ENCODE data around the gene ZNF213. TPM values are rescaled to one million over a fixed set of nuclear protein-coding genes. Genes with fewer than 3 reads are reported as not detected.
A peak's percentile ranks its signal among the peaks of the same experiment; 100 is the strongest.
"Not testable (repeated sequence)": the region's sequence is repeated elsewhere in the genome, so short reads cannot be mapped to it uniquely, and the experiment has no call there.

ZNF213 gene
- total RNA-seq, 2 experiments from 2014 or later, result 9.9 to 11.1 TPM

GRCh38 chr16:3171855-3172593, 37.2 kb downstream of the ZNF213 start:
- Mint-ChIP-seq H3K4me1 (peaks cover 29% of the 10 kb centered on the region), H3K9me3 (no peaks in the 10 kb centered on the region), H3K27ac (no peak overlapping the region), H3K4me3 (peak overlapping the region; percentile 55), H3K36me3 (ENCODE audit: low read depth) (peaks cover 4% of the 10 kb centered on the region), H3K27me3 (peaks cover 78% of the 10 kb centered on the region)
- ChIA-PET CTCF (interaction anchor here (0.7 to 2.7 kb wide), 13 partner anchors 12 to 144 kb away, joined by 3 to 9 read pairs (median 3); partner anchors contain the start of genes OR1F1 and ZNF200), POLR2A (no interaction called here)
- no peak for DNase-seq

DNA sequence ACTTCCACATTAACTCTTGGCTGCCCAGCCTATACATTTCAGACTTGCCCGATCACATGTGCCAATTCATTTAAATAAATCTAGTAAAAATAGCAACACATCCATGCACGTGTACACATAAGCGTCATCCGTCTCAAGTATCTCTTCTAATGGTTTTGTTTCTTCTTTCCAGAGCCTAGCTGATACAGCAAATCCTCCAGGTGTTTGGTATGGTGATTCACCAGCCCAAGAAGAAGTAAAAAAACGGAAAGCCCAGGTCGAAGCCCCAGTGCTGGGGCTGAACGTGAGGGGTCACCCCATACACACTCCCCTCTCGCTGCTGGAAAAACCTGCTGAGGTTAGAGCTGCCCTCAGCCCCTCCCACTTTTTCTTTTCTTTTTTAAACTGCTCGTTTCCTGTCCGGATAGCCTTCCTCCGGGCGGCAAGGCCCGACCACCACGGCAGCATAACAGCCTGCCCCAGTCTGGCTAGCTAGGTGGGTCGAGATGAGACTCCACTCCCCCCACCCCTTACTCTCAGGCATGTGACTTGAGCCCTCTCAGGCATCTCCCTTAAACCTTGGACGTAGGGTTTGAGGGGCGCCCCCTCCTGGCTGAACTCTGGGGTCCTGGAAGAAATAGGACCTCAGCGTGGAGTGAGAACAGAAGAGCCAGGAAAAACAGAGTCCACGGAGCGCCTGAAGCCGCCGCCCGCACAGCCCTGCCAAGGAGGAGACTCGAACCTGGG, 39.2 kb downstream of the ZNF213 start:
- DNase-seq, result no peak
- H3K27me3 Mint-ChIP-seq, result peaks cover 81% of the 10 kb centered on the region
- peaks cover 4% of the 10 kb centered on the region for H3K36me3 Mint-ChIP-seq (ENCODE audit: low read depth)
- H3K9me3 Mint-ChIP-seq, result no peaks in the 10 kb centered on the region
- ChIA-PET POLR2A (no interaction called here), CTCF (interaction anchor here (0.7 to 2.7 kb wide), 7 partner anchors 9 to 291 kb away, joined by 3 to 9 read pairs (median 3); partner anchors contain the start of genes TNFRSF12A and ZNF200)
- peak overlapping the region; percentile 26 for H3K4me3 Mint-ChIP-seq
- H3K4me1 Mint-ChIP-seq, result peaks cover 29% of the 10 kb centered on the region
- no peak overlapping the region for H3K27ac Mint-ChIP-seq

GRCh38 chr16:3174618-3175148, 39.9 kb downstream of the ZNF213 start:
- Mint-ChIP-seq H3K27me3 (peaks cover 81% of the 10 kb centered on the region), H3K4me1 (peaks cover 29% of the 10 kb centered on the region), H3K9me3 (no peaks in the 10 kb centered on the region), H3K27ac (no peak overlapping the region), H3K36me3 (ENCODE audit: low read depth) (peaks cover 4% of the 10 kb centered on the region), H3K4me3 (no peak overlapping the region)
- DNase-seq, result no peak
- POLR2A ChIA-PET, result no interaction called here
- CTCF ChIA-PET, result interaction anchor here (0.7 to 2.7 kb wide), 4 partner anchors 43 to 290 kb away, joined by 3 to 9 read pairs (median 5); partner anchors contain the start of gene ZNF200

DNA sequence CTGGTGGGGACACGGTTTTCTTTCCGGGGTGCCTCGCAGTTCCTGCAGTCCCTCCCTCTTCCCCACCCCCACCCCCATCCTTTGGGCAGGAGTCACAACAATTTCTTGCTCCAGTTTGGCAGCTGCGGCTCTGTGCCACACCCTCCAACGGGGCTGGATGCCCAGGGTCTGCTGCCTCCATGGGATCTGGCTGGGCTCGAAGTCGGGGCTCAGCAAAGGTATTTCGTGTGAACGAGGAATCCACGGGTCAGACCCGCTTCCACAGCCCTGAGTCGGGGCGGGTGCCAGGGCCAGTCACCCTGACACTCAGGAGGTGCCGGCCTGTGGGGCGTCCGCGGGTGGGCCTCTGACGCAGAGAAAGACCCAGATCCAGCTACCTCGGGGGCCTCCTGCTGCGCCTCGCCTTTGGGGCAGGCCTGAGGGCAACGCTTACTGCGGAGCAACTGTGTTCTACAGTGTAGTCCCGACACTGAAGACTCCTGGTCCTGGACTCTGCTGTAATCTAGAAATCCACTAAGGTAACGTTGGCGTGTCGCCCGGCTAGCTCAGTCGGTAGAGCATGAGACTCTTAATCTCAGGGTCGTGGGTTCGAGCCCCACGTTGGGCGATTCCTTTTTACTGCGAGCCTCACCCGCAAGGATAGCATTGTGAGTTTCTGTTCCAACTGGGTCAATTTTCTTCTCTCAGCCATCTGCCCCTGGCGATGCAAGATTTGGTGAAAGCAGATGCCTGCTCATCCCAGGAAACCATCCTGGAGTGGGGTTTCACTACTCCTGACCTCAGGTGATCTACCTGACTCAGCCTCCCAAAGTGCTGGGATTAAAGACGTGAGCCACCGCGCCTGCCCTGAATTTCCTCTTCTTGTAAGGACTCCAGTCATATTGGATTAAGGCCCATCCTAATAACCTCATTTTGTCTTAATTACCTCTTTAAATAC, 40.6 kb downstream of the ZNF213 start:
- Mint-ChIP-seq H3K36me3 (ENCODE audit: low read depth) (peaks cover 4% of the 10 kb centered on the region), H3K4me3 (no peak overlapping the region), H3K27ac (no peak overlapping the region), H3K9me3 (no peaks in the 10 kb centered on the region), H3K4me1 (peaks cover 29% of the 10 kb centered on the region), H3K27me3 (peaks cover 82% of the 10 kb centered on the region)
- DNase-seq, result no peak
- POLR2A ChIA-PET, result no interaction called here
- CTCF ChIA-PET, result interaction anchor here (1.0 kb wide), 1 partner anchor 122 kb away, joined by 3 read pairs; no protein-coding TSS in a partner anchor

DNA sequence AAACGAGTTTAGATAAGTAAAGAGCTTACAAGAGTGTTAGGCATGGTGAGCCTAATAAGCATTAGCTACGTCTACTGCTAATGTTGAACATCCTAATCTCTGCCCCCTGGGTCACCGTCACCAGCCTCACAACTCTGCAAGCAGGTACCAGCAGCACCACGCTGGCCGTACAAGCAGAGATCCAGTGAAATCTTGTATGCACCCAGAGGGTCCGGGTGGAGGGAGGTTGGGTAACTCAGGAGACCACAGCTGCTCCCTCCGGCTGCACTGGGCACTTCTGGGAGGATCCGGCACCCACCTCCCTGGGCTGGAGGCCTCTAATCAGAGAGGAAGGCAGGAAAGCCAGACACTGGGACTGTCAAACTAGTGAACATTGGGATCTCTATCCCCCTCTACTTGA, 44.8 kb downstream of the ZNF213 start:
- DNase-seq, result no peak
- peaks cover 89% of the 10 kb centered on the region for H3K27me3 Mint-ChIP-seq
- CTCF ChIA-PET, result interaction anchor here (0.6 kb wide), 1 partner anchor 362 kb away, joined by 3 read pairs; no protein-coding TSS in a partner anchor
- H3K4me3 Mint-ChIP-seq, result no peak overlapping the region
- no peak overlapping the region for H3K27ac Mint-ChIP-seq
- H3K9me3 Mint-ChIP-seq, result peaks cover 8% of the 10 kb centered on the region
- H3K4me1 Mint-ChIP-seq, result peaks cover 17% of the 10 kb centered on the region
- POLR2A ChIA-PET, result no interaction called here
- peaks cover 10% of the 10 kb centered on the region for H3K36me3 Mint-ChIP-seq (ENCODE audit: low read depth)

DNA sequence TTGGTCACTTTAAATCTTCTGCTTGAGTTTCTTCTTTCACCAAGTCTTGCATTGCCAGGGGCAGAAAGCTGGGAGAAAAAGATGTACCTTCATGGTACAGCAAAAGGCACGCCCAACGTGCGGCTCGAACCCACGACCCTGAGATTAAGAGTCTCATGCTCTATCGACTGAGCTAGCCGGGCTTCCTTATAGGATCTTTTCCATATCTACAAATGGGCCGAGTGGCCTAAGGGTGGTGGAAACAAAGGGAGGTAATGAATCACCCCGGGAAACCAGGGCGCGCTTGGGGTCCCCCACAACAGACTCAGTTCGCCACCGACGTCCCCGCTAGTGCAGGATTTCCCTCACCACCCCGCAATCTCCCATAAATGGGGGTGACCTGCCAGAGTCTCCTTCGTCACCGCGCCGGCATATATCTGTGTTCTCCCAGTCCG, 45.6 kb downstream of the ZNF213 start:
- POLR2A ChIA-PET, result no interaction called here

DNA sequence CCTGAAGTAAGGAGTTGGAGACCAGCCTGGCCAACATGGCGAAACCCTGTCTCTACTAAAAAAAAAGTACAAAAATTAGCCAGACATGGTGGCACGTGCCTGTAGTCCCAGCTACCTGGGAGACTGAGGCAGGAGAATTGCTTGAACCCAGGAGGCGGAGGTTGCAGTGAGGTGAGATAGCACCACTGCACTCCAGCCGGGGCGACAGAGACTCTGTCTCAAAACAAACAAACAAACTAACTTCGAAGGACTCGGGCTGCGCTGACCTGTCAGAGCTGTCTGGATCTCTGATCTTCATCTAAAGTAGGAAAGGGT, 47.4 kb downstream of the ZNF213 start:
- DNase-seq; POLR2A ChIA-PET; H3K36me3 Mint-ChIP-seq (ENCODE audit: low read depth): not testable (repeated sequence)
- H3K9me3 Mint-ChIP-seq, result peaks cover 15% of the 10 kb centered on the region
- peak overlapping the region; percentile 71 for H3K27ac Mint-ChIP-seq
- H3K4me3 Mint-ChIP-seq, result peak overlapping the region; percentile 61
- CTCF ChIA-PET, result interaction anchor here (0.5 to 2.4 kb wide), 6 partner anchors 10 to 124 kb away, joined by 3 to 10 read pairs (median 4); no protein-coding TSS in a partner anchor
- peaks cover 19% of the 10 kb centered on the region for H3K4me1 Mint-ChIP-seq
- peaks cover 86% of the 10 kb centered on the region for H3K27me3 Mint-ChIP-seq

More for the DNA sequence above, 45.6 kb downstream of the ZNF213 start:
- Mint-ChIP-seq H3K9me3 (peaks cover 9% of the 10 kb centered on the region), H3K36me3 (ENCODE audit: low read depth) (peaks cover 10% of the 10 kb centered on the region), H3K27ac (no peak overlapping the region), H3K27me3 (peaks cover 84% of the 10 kb centered on the region), H3K4me3 (no peak overlapping the region), H3K4me1 (peaks cover 17% of the 10 kb centered on the region)
- CTCF ChIA-PET, result no interaction called here
- DNase-seq, result no peak

GRCh38 chr16:3182608-3183444, 48.0 kb downstream of the ZNF213 start:
- Mint-ChIP-seq H3K27ac (peak overlapping the region; percentile 71), H3K27me3 (peaks cover 88% of the 10 kb centered on the region), H3K4me1 (peaks cover 25% of the 10 kb centered on the region), H3K4me3 (peak overlapping the region; percentile 61), H3K36me3 (ENCODE audit: low read depth) (peaks cover 14% of the 10 kb centered on the region), H3K9me3 (peaks cover 20% of the 10 kb centered on the region)
- DNase-seq, result no peak
- ChIA-PET CTCF (interaction anchor here (0.8 to 2.4 kb wide), 10 partner anchors 9 to 124 kb away, joined by 3 to 10 read pairs (median 4); no protein-coding TSS in a partner anchor), POLR2A (no interaction called here)

- DNase-seq, result no peak
- peak overlapping the region; percentile 85 for H3K27ac Mint-ChIP-seq
- ChIA-PET CTCF (interaction anchor here (0.8 to 2.4 kb wide), 9 partner anchors 8 to 106 kb away, joined by 3 to 10 read pairs (median 3); no protein-coding TSS in a partner anchor), POLR2A (no interaction called here)
- peaks cover 89% of the 10 kb centered on the region for H3K27me3 Mint-ChIP-seq
- H3K36me3 Mint-ChIP-seq (ENCODE audit: low read depth), result peaks cover 14% of the 10 kb centered on the region
- H3K4me3 Mint-ChIP-seq, result peak overlapping the region; percentile 53
- peaks cover 21% of the 10 kb centered on the region for H3K9me3 Mint-ChIP-seq
- peaks cover 29% of the 10 kb centered on the region for H3K4me1 Mint-ChIP-seq
Observed at GRCh38 chr16:3183445-3184139, 48.8 kb downstream of the ZNF213 start.

GRCh38 chr16:3186946-3187690, 52.3 kb downstream of the ZNF213 start:
- CTCF ChIA-PET, result interaction anchor here (0.7 to 1.6 kb wide), 5 partner anchors 15 to 156 kb away, joined by 3 to 7 read pairs (median 4); partner anchors contain the start of gene ZNF263
- peaks cover 56% of the 10 kb centered on the region for H3K4me1 Mint-ChIP-seq
- POLR2A ChIA-PET, result interaction anchor here (0.6 kb wide), 2 partner anchors 57 to 190 kb away, joined by 5 to 7 read pairs; no protein-coding TSS in a partner anchor

More at GRCh38 chr16:3186946-3187690, 52.3 kb downstream of the ZNF213 start:
- H3K27me3 Mint-ChIP-seq, result peaks cover 86% of the 10 kb centered on the region
- H3K27ac Mint-ChIP-seq, result peak overlapping the region; percentile 60
- no peak for DNase-seq
- peaks cover 21% of the 10 kb centered on the region for H3K9me3 Mint-ChIP-seq
- peaks cover 21% of the 10 kb centered on the region for H3K36me3 Mint-ChIP-seq (ENCODE audit: low read depth)
- no peak overlapping the region for H3K4me3 Mint-ChIP-seq
